Keratinocyte (primary cell): ENCODE data around the gene PYCR2. TPM values are rescaled to one million over a fixed set of nuclear protein-coding genes. Genes with fewer than 3 reads are reported as not detected.
"Not testable (repeated sequence)": the region's sequence is repeated elsewhere in the genome, so short reads cannot be mapped to it uniquely, and the experiment has no call there.

Experiments used
- DNase-seq: peaks from one replicate; pipeline ENCODE4 v3.0.0-alpha.2; 2011; ENCODE audit warnings: low read depth, missing footprints, low spot score
- FAIRE-seq: peaks from 2 replicates; lab custom pipeline; 2011; peaks lifted over from hg19 to GRCh38; lab: Jason Lieb, UNC
- H2AFZ ChIP-seq: 2 replicates; pipeline ENCODE4 v1.6.0; 2012; ENCODE audit warnings: low read length, control low read depth, inconsistent platforms; ENCODE audit not compliant: control insufficient read depth
- H3K27ac ChIP-seq: 2 replicates; pipeline ENCODE4 v1.5.1; 2011; ENCODE audit warnings: low read length; ENCODE audit not compliant: control insufficient read depth, insufficient read depth
- H3K27me3 ChIP-seq: 3 replicates; pipeline ENCODE4 v1.6.0; 2011; ENCODE audit warnings: low read length; ENCODE audit not compliant: control insufficient read depth, insufficient read depth; ENCODE audit errors: extremely low read depth
- H3K36me3 ChIP-seq, 2 experiments: 2 replicates in 1 of 2; 3 replicates in 1 of 2; pipeline ENCODE4 v1.5.1; 2011; ENCODE audit warnings: low read length in 2 of 2, mild to moderate bottlenecking in 1 of 2; ENCODE audit not compliant: control insufficient read depth in 2 of 2, insufficient read depth in 2 of 2; ENCODE audit errors: extremely low read depth in 1 of 2
- H3K4me1 ChIP-seq: 3 replicates; pipeline ENCODE4 v1.5.1; 2011; ENCODE audit warnings: low read length; ENCODE audit not compliant: control insufficient read depth, insufficient read depth; ENCODE audit errors: extremely low read depth
- H3K4me2 ChIP-seq: 3 replicates; pipeline ENCODE4 v1.6.0; 2011; ENCODE audit warnings: low read depth, low read length; ENCODE audit not compliant: control insufficient read depth, insufficient read depth; ENCODE audit errors: extremely low read depth
- H3K4me3 ChIP-seq, 3 experiments: fragments of 200-600 bp in 1 of 3; sonication (generic) in 1 of 3; 2 replicates in 2 of 3; 3 replicates in 1 of 3; pipeline ENCODE4 v1.5.1; 2011 to 2016; ENCODE audit warnings: low read length in 3 of 3, mild to moderate bottlenecking in 3 of 3, control low read depth in 2 of 3, inconsistent platforms in 1 of 3, low read depth in 1 of 3, mixed read lengths in 1 of 3, mixed run types in 1 of 3, moderate library complexity in 1 of 3; ENCODE audit not compliant: control insufficient read depth in 2 of 3, insufficient read depth in 2 of 3; ENCODE audit errors: extremely low read depth in 1 of 3
- H3K79me2 ChIP-seq: 2 replicates; pipeline ENCODE4 v1.6.0; 2012; ENCODE audit warnings: low read length; ENCODE audit not compliant: control insufficient read depth, insufficient read depth
- H3K9ac ChIP-seq: 3 replicates; pipeline ENCODE4 v1.6.0; 2011; ENCODE audit warnings: low read length; ENCODE audit not compliant: control insufficient read depth, insufficient read depth; ENCODE audit errors: extremely low read depth
- H3K9me1 ChIP-seq: 3 replicates; pipeline ENCODE4 v1.6.0; 2011; ENCODE audit warnings: low read length; ENCODE audit not compliant: control insufficient read depth, insufficient read depth; ENCODE audit errors: extremely low read depth
- H3K9me3 ChIP-seq: 2 replicates; pipeline ENCODE4 v1.5.1; 2012; ENCODE audit warnings: low read depth, low read length; ENCODE audit not compliant: control insufficient read depth
- H4K20me1 ChIP-seq: 3 replicates; pipeline ENCODE4 v1.6.0; 2011; ENCODE audit warnings: low read length; ENCODE audit not compliant: control insufficient read depth, insufficient read depth; ENCODE audit errors: extremely low read depth
- CTCF ChIP-seq, 3 experiments: IDR thresholded peaks in 1 of 3; conservative IDR thresholded peaks in 1 of 3; optimal IDR thresholded peaks in 1 of 3; 2 replicates in 2 of 3; 3 replicates in 1 of 3; pipeline versions ENCODE3 to v1.5.1; 2011; ENCODE audit warnings: low read length in 3 of 3, mild to moderate bottlenecking in 3 of 3, moderate library complexity in 2 of 3, control low read depth in 1 of 3, inconsistent platforms in 1 of 3; ENCODE audit not compliant: insufficient read depth in 2 of 3; ENCODE audit errors: extremely low read depth in 1 of 3
- EZH2 ChIP-seq: IDR thresholded peaks from one replicate; pipeline ENCODE4 v1.6.1; 2012; ENCODE audit warnings: inconsistent platforms, mild to moderate bottlenecking, low read length, moderate library complexity
- dilution Hi-C: fragments of 300-500 bp; cut with MboI; formaldehyde crosslinking; loops from one replicate; pipeline ENCODE4 v1.7.0; 2020; ENCODE audit warnings: low sequenced_read_pairs; ENCODE audit not compliant: extremely low pct_ligation_motif_present
- polyA plus RNA-seq, 5 experiments: library from polyadenylated mRNA; depleted of rRNA in 3 of 5; stranded (reverse) in 3 of 5; stranded (forward) in 1 of 5; unstranded in 1 of 5; fragments of >200 nt; gene quantifications; 1 replicate in 1 of 5; 2 replicates in 3 of 5; 3 replicates in 1 of 5; pipeline versions ENCODE4 v1.2.1 to v1.2.3, GENCODE V29; 2011 to 2012; ENCODE audit warnings: missing spikeins in 2 of 5, low read depth in 1 of 5, low replicate concordance in 1 of 5

PYCR2 gene
- polyA plus RNA-seq, 1 donor (not counting 4 experiments of a cell fraction or from before 2014, with no cell fraction given): 45.5 TPM

DNA sequence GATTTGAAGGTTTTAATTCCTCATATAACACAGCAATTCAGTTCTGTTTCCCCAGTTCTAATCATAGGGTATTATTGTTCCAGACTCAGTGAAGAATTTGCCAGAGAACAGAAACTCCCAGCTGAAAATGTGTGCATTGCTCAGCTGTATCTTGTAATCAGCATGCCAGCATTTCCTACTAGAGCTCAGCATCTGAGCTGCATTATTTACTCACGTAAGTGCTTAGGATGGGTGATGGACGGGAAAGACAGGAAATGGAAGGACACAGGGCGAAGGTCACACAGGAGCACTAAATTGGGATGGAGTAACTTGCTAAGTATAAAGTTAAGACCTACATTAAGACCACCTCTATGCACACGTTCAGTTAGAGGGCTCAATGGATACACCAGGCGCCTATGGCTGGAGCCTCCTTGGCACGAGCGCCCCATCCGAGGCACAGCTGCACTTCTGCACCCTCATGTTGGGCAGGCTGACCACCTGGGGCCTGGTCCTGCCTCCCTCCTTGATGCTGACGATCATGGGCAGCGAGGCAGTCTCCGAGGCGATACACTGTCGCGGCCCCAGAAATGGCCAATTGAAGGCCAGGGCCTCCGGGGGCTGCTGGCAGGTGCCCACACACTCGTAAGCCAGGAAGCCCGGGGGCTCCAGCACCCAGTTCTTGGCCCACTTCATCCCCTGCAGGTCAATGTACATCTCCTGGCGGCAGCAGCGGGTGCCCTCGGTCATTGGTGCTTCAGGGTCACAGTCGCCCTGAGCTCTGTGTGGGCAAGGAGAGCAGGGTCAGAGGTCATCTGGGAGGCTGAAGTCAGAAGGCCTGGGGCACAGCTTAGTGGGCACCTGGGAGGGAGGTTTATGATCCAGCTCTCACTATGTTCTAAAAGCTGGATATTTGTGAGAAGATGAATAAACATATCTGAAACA, 13.3 kb upstream of the PYCR2 start:
- no peak for TF ChIP-seq CTCF (optimal IDR thresholded peaks at IDR 0.05 in 1 of 3, IDR thresholded peaks at IDR 0.05 in 1 of 3, conservative IDR thresholded peaks at IDR 0.05 in 1 of 3; ENCODE audit: extremely low read depth in 1 of 3, insufficient read depth in 2 of 3, low read length in 3 of 3)
- TF ChIP-seq EZH2: no peak
- Histone ChIP-seq H3K27ac (no peak overlapping the region), H3K27me3 (no peaks in the 10 kb centered on the region), H3K36me3 (no peaks in the 10 kb centered on the region), H3K4me3 (no peak overlapping the region), H3K79me2 (no peaks in the 10 kb centered on the region), H3K9ac (no peak overlapping the region), H3K4me2 (no peak overlapping the region), H3K9me1 (peaks cover 3% of the 10 kb centered on the region), H2AFZ (no peak overlapping the region), H3K4me1 (peaks cover 6% of the 10 kb centered on the region), H4K20me1 (no peaks in the 10 kb centered on the region), H3K9me3 (no peaks in the 10 kb centered on the region)
- dilution Hi-C loops: no loop called here
- DNase-seq: no peak
- no peak for FAIRE-seq

GRCh38 chr1:225936523-225936922, 12.5 kb upstream of the PYCR2 start:
- Histone ChIP-seq H2AFZ (no peak overlapping the region), H3K27ac (no peak overlapping the region), H3K9ac (no peak overlapping the region), H3K9me3 (no peaks in the 10 kb centered on the region), H3K4me1 (peaks cover 6% of the 10 kb centered on the region), H3K79me2 (no peaks in the 10 kb centered on the region), H4K20me1 (no peaks in the 10 kb centered on the region), H3K4me2 (no peak overlapping the region), H3K4me3 (no peak overlapping the region), H3K27me3 (no peaks in the 10 kb centered on the region), H3K36me3 (no peaks in the 10 kb centered on the region), H3K9me1 (peaks cover 3% of the 10 kb centered on the region)
- DNase-seq (no peak), FAIRE-seq (no peak)
- dilution Hi-C loops: no loop called here
- TF ChIP-seq EZH2 (no peak), CTCF (optimal IDR thresholded peaks at IDR 0.05 in 1 of 3, IDR thresholded peaks at IDR 0.05 in 1 of 3, conservative IDR thresholded peaks at IDR 0.05 in 1 of 3; ENCODE audit: extremely low read depth in 1 of 3, insufficient read depth in 2 of 3, low read length in 3 of 3) (no peak)

- H3K4me2 ChIP-seq, H3K9ac ChIP-seq, DNase-seq: not testable (repeated sequence)
These were observed 12.0 kb upstream of the PYCR2 start for GRCh38 chr1:225936086-225936485.

More at GRCh38 chr1:225936086-225936485, 12.0 kb upstream of the PYCR2 start:
- H3K27ac ChIP-seq, H3K79me2 ChIP-seq, H3K9me1 ChIP-seq, H3K9me3 ChIP-seq, H4K20me1 ChIP-seq, H3K4me1 ChIP-seq, H3K36me3 ChIP-seq, H3K27me3 ChIP-seq, dilution Hi-C loops, H3K4me3 ChIP-seq, FAIRE-seq, H2AFZ ChIP-seq: not testable (repeated sequence)
